GM13977 (cell line): Measurements from ENCODE around the gene MED25.

ENCODE experiments used
- DNase-seq: peaks from one replicate; pipeline ENCODE4 v3.0.0; 2012; ENCODE audit warnings: low spot score
- CTCF ChIP-seq: IDR thresholded peaks from 2 replicates; pipeline ENCODE4 v1.5.1; 2012; ENCODE audit warnings: mild to moderate bottlenecking, control low read depth; ENCODE audit not compliant: insufficient read depth; ENCODE audit errors: extremely low read depth, missing control alignments
- in situ Hi-C: fragments of 300-500 bp; cut with MboI; formaldehyde crosslinking; loops from one replicate; pipeline ENCODE4 v1.12.0; 2022; ENCODE audit warnings: low sequenced_read_pairs, low pct_unique_long_range_greater_than_20kb, mixed read lengths, inconsistent platforms; ENCODE audit not compliant: unreplicated experiment

The MED25 gene

GRCh38 chr19:49884109-49884508, 66.0 kb downstream of the MED25 start:
- no peak for TF ChIP-seq CTCF
- in situ Hi-C loops = no loop called here
- DNase-seq = no peak

GRCh38 chr19:49884760-49885159, 66.7 kb downstream of the MED25 start:
- TF ChIP-seq CTCF = no peak
- in situ Hi-C loops = no loop called here
- DNase-seq = no peak
